ENCODE measurements around the gene GPR4.
A peak's percentile ranks its signal among the peaks of the same experiment; 100 is the strongest.

The GPR4 gene

GRCh38 chr19:45608948-45609347, 6.9 kb upstream of the GPR4 start:
- 95% methylated on average over 6 of the region's 6 CpGs for WGBS (ENCODE audit: insufficient coverage)
- ChIA-PET CTCF (no interaction called here), POLR2A (no interaction called here)
- peaks cover 0 to 9% (median 8%) of the 10 kb centered on the region in 4 experiments for H3K4me1 ChIP-seq (ENCODE audit: control extremely low read depth in 1 of 4, control insufficient read depth in 4 of 4, insufficient read depth in 4 of 4, low read length in 3 of 4)
- peaks cover 0 to 6% (median 0%) of the 10 kb centered on the region in 5 experiments for H3K27me3 ChIP-seq (replicated peaks in 2 of 5; ENCODE audit: control insufficient read depth in 4 of 5, insufficient read depth in 5 of 5, low read length in 4 of 5)
- no peak overlapping the region for H3K4me3 ChIP-seq (ENCODE audit: control insufficient read depth in 1 of 7, extremely low read depth in 1 of 7, insufficient read depth in 4 of 7, low read depth in 2 of 7, low read length in 6 of 7)
- no peak for DNase-seq
- no peak overlapping the region for H3K27ac ChIP-seq (ENCODE audit: insufficient read depth in 1 of 2, low read depth in 1 of 2, low read length in 2 of 2, poor library complexity in 1 of 2, severe bottlenecking in 2 of 2)
- H3K36me3 ChIP-seq (ENCODE audit: control insufficient read depth in 4 of 4, insufficient read depth in 4 of 4, low read length in 3 of 4), result peaks cover 9 to 42% (median 21%) of the 10 kb centered on the region in 4 experiments
- H3K9me3 ChIP-seq (ENCODE audit: control extremely low read depth in 1 of 5, control insufficient read depth in 4 of 5, insufficient read depth in 2 of 5, low read depth in 1 of 5, low read length in 4 of 5), result peaks cover 0 to 6% (median 0%) of the 10 kb centered on the region in 5 experiments

GRCh38 chr19:45607071-45608029, 5.3 kb upstream of the GPR4 start:
- peaks cover 0 to 17% (median 7%) of the 10 kb centered on the region in 5 experiments for H3K27me3 ChIP-seq (replicated peaks in 2 of 5; ENCODE audit: control insufficient read depth in 4 of 5, insufficient read depth in 5 of 5, low read length in 4 of 5)
- POLR2A ChIA-PET, result no interaction called here
- H3K4me3 ChIP-seq (ENCODE audit: control insufficient read depth in 1 of 7, extremely low read depth in 1 of 7, insufficient read depth in 4 of 7, low read depth in 2 of 7, low read length in 6 of 7), result peak overlapping the region in 3 of 7 experiments; percentile 27 to 61 (median 44)
- DNase-seq, result no peak
- CTCF ChIA-PET, result interaction anchor here (1.1 to 5.3 kb wide), 4 partner anchors 9 to 34 kb away, joined by 4 to 41 read pairs (median 6); no protein-coding TSS in a partner anchor
- peaks cover 0 to 6% (median 0%) of the 10 kb centered on the region in 5 experiments for H3K9me3 ChIP-seq (ENCODE audit: control extremely low read depth in 1 of 5, control insufficient read depth in 4 of 5, insufficient read depth in 2 of 5, low read depth in 1 of 5, low read length in 4 of 5)
- H3K27ac ChIP-seq (ENCODE audit: insufficient read depth in 1 of 2, low read depth in 1 of 2, low read length in 2 of 2, poor library complexity in 1 of 2, severe bottlenecking in 2 of 2), result no peak overlapping the region
- WGBS (ENCODE audit: insufficient coverage), result 21% methylated on average over 27 of the region's 28 CpGs
- H3K36me3 ChIP-seq (ENCODE audit: control insufficient read depth in 4 of 4, insufficient read depth in 4 of 4, low read length in 3 of 4), result peaks cover 4 to 26% (median 11%) of the 10 kb centered on the region in 4 experiments
- H3K4me1 ChIP-seq (ENCODE audit: control extremely low read depth in 1 of 4, control insufficient read depth in 4 of 4, insufficient read depth in 4 of 4, low read length in 3 of 4), result peaks cover 0 to 9% (median 8%) of the 10 kb centered on the region in 4 experiments

- 28% methylated on average over 3 of the region's 10 CpGs for WGBS (ENCODE audit: insufficient coverage)
Measured at GRCh38 chr19:45601115-45601514, 897 bp downstream of the GPR4 start.

GRCh38 chr19:45600340-45600885, 1.6 kb downstream of the GPR4 start:
- 79% methylated on average over 4 of the region's 5 CpGs for WGBS (ENCODE audit: insufficient coverage)
- POLR2A ChIA-PET, result no interaction called here
- no peak overlapping the region for H3K27ac ChIP-seq (ENCODE audit: insufficient read depth in 1 of 2, low read depth in 1 of 2, low read length in 2 of 2, poor library complexity in 1 of 2, severe bottlenecking in 2 of 2)
- peak in 1 of 3 donors; percentile 17 for DNase-seq
- H3K36me3 ChIP-seq (ENCODE audit: control insufficient read depth in 4 of 4, insufficient read depth in 4 of 4, low read length in 3 of 4), result no peaks in the 10 kb centered on the region
- CTCF ChIA-PET, result interaction anchor here (1.3 kb wide), 1 partner anchor 15 kb away, joined by 3 read pairs; no protein-coding TSS in a partner anchor
- H3K4me3 ChIP-seq (ENCODE audit: control insufficient read depth in 1 of 7, extremely low read depth in 1 of 7, insufficient read depth in 4 of 7, low read depth in 2 of 7, low read length in 6 of 7), result no peak overlapping the region
- H3K27me3 ChIP-seq (replicated peaks in 2 of 5; ENCODE audit: control insufficient read depth in 4 of 5, insufficient read depth in 5 of 5, low read length in 4 of 5), result peaks cover 0 to 83% (median 36%) of the 10 kb centered on the region in 5 experiments
- no peaks in the 10 kb centered on the region for H3K9me3 ChIP-seq (ENCODE audit: control extremely low read depth in 1 of 5, control insufficient read depth in 4 of 5, insufficient read depth in 2 of 5, low read depth in 1 of 5, low read length in 4 of 5)
- H3K4me1 ChIP-seq (ENCODE audit: control extremely low read depth in 1 of 4, control insufficient read depth in 4 of 4, insufficient read depth in 4 of 4, low read length in 3 of 4), result peaks cover 8 to 29% (median 27%) of the 10 kb centered on the region in 4 experiments

More at GRCh38 chr19:45601115-45601514, 897 bp downstream of the GPR4 start:
- Histone ChIP-seq H3K27ac (ENCODE audit: insufficient read depth in 1 of 2, low read depth in 1 of 2, low read length in 2 of 2, poor library complexity in 1 of 2, severe bottlenecking in 2 of 2) (no peak overlapping the region), H3K4me1 (ENCODE audit: control extremely low read depth in 1 of 4, control insufficient read depth in 4 of 4, insufficient read depth in 4 of 4, low read length in 3 of 4) (peaks cover 8 to 29% (median 27%) of the 10 kb centered on the region in 4 experiments), H3K27me3 (replicated peaks in 2 of 5; ENCODE audit: control insufficient read depth in 4 of 5, insufficient read depth in 5 of 5, low read length in 4 of 5) (peaks cover 0 to 76% (median 36%) of the 10 kb centered on the region in 5 experiments), H3K4me3 (ENCODE audit: control insufficient read depth in 1 of 7, extremely low read depth in 1 of 7, insufficient read depth in 4 of 7, low read depth in 2 of 7, low read length in 6 of 7) (no peak overlapping the region), H3K9me3 (ENCODE audit: control extremely low read depth in 1 of 5, control insufficient read depth in 4 of 5, insufficient read depth in 2 of 5, low read depth in 1 of 5, low read length in 4 of 5) (no peaks in the 10 kb centered on the region), H3K36me3 (ENCODE audit: control insufficient read depth in 4 of 4, insufficient read depth in 4 of 4, low read length in 3 of 4) (no peaks in the 10 kb centered on the region)
- POLR2A ChIA-PET, result no interaction called here
- CTCF ChIA-PET, result interaction anchor here (1.3 kb wide), 1 partner anchor 16 kb away, joined by 3 read pairs; no protein-coding TSS in a partner anchor
- DNase-seq, result no peak

- 2% methylated on average over 11 of the region's 13 CpGs for WGBS (ENCODE audit: insufficient coverage)
- Histone ChIP-seq H3K4me3 (ENCODE audit: control insufficient read depth in 1 of 7, extremely low read depth in 1 of 7, insufficient read depth in 4 of 7, low read depth in 2 of 7, low read length in 6 of 7) (peak overlapping the region in 1 of 7 experiments; percentile 26), H3K36me3 (ENCODE audit: control insufficient read depth in 4 of 4, insufficient read depth in 4 of 4, low read length in 3 of 4) (no peaks in the 10 kb centered on the region), H3K27ac (ENCODE audit: insufficient read depth in 1 of 2, low read depth in 1 of 2, low read length in 2 of 2, poor library complexity in 1 of 2, severe bottlenecking in 2 of 2) (no peak overlapping the region), H3K9me3 (ENCODE audit: control extremely low read depth in 1 of 5, control insufficient read depth in 4 of 5, insufficient read depth in 2 of 5, low read depth in 1 of 5, low read length in 4 of 5) (no peaks in the 10 kb centered on the region), H3K4me1 (ENCODE audit: control extremely low read depth in 1 of 4, control insufficient read depth in 4 of 4, insufficient read depth in 4 of 4, low read length in 3 of 4) (peaks cover 8 to 29% (median 27%) of the 10 kb centered on the region in 4 experiments), H3K27me3 (replicated peaks in 2 of 5; ENCODE audit: control insufficient read depth in 4 of 5, insufficient read depth in 5 of 5, low read length in 4 of 5) (peaks cover 0 to 83% (median 36%) of the 10 kb centered on the region in 5 experiments)
- DNase-seq, result no peak
- CTCF ChIA-PET, result interaction anchor here (1.1 kb wide), 1 partner anchor 13 kb away, joined by 3 read pairs; no protein-coding TSS in a partner anchor
- POLR2A ChIA-PET, result interaction anchor here (0.7 kb wide), 1 partner anchor 43 kb away, joined by 4 read pairs; no protein-coding TSS in a partner anchor
Measured at GRCh38 chr19:45599286-45599685, 2.7 kb downstream of the GPR4 start.

GRCh38 chr19:45598267-45599001, 3.6 kb downstream of the GPR4 start:
- Histone ChIP-seq H3K27ac (ENCODE audit: insufficient read depth in 1 of 2, low read depth in 1 of 2, low read length in 2 of 2, poor library complexity in 1 of 2, severe bottlenecking in 2 of 2) (no peak overlapping the region), H3K4me3 (ENCODE audit: control insufficient read depth in 1 of 7, extremely low read depth in 1 of 7, insufficient read depth in 4 of 7, low read depth in 2 of 7, low read length in 6 of 7) (no peak overlapping the region), H3K27me3 (replicated peaks in 2 of 5; ENCODE audit: control insufficient read depth in 4 of 5, insufficient read depth in 5 of 5, low read length in 4 of 5) (peaks cover 0 to 79% (median 36%) of the 10 kb centered on the region in 5 experiments), H3K4me1 (ENCODE audit: control extremely low read depth in 1 of 4, control insufficient read depth in 4 of 4, insufficient read depth in 4 of 4, low read length in 3 of 4) (peaks cover 8 to 29% (median 27%) of the 10 kb centered on the region in 4 experiments), H3K36me3 (ENCODE audit: control insufficient read depth in 4 of 4, insufficient read depth in 4 of 4, low read length in 3 of 4) (no peaks in the 10 kb centered on the region), H3K9me3 (ENCODE audit: control extremely low read depth in 1 of 5, control insufficient read depth in 4 of 5, insufficient read depth in 2 of 5, low read depth in 1 of 5, low read length in 4 of 5) (no peaks in the 10 kb centered on the region)
- DNase-seq, result peak in 2 of 3 donors; percentile 38 to 45
- 0% methylated on average over 14 of the region's 22 CpGs for WGBS (ENCODE audit: insufficient coverage)
- ChIA-PET CTCF (interaction anchor here (1.1 kb wide), 1 partner anchor 12 kb away, joined by 3 read pairs; no protein-coding TSS in a partner anchor), POLR2A (interaction anchor here (0.7 kb wide), 1 partner anchor 43 kb away, joined by 4 read pairs; no protein-coding TSS in a partner anchor)
